ENCODE data around the gene CDH26.

GRCh38 chr20:59976156-59976782, 18.0 kb downstream of the CDH26 start:
- TF ChIP-seq POLR2A (IDR thresholded peaks at IDR 0.05): no peak
- no peak for TF ChIP-seq CTCF (IDR thresholded peaks at IDR 0.05)
